ENCODE results near the gene NCOA1. TPM values are rescaled to one million over a fixed set of nuclear protein-coding genes. Genes with fewer than 3 reads are reported as not detected.

NCOA1 gene
- polyA plus RNA-seq, 1 donor (not counting 4 experiments of a cell fraction or from before 2014, with no cell fraction given) = 5.0 TPM

- Histone ChIP-seq H3K9ac (ENCODE audit: control insufficient read depth, extremely low read depth, insufficient read depth, low read length) (no peak overlapping the region), H3K4me3 (ENCODE audit: control insufficient read depth in 2 of 3, extremely low read depth in 1 of 3, insufficient read depth in 2 of 3, low read depth in 1 of 3, low read length in 3 of 3) (no peak overlapping the region), H3K4me2 (ENCODE audit: control insufficient read depth, extremely low read depth, insufficient read depth, low read depth, low read length) (no peak overlapping the region), H3K79me2 (ENCODE audit: control insufficient read depth, insufficient read depth, low read length) (no peaks in the 10 kb centered on the region), H4K20me1 (ENCODE audit: control insufficient read depth, extremely low read depth, insufficient read depth, low read length) (no peaks in the 10 kb centered on the region), H3K9me1 (ENCODE audit: control insufficient read depth, extremely low read depth, insufficient read depth, low read length) (no peaks in the 10 kb centered on the region), H3K9me3 (ENCODE audit: control insufficient read depth, low read depth, low read length) (peaks cover 5% of the 10 kb centered on the region), H2AFZ (ENCODE audit: control insufficient read depth, low read length) (no peak overlapping the region), H3K27ac (ENCODE audit: control insufficient read depth, insufficient read depth, low read length) (no peak overlapping the region), H3K4me1 (ENCODE audit: control insufficient read depth, extremely low read depth, insufficient read depth, low read length) (peaks cover 6% of the 10 kb centered on the region), H3K27me3 (ENCODE audit: control insufficient read depth, extremely low read depth, insufficient read depth, low read length) (peaks cover 4% of the 10 kb centered on the region), H3K36me3 (ENCODE audit: control insufficient read depth in 2 of 2, extremely low read depth in 1 of 2, insufficient read depth in 2 of 2, low read length in 2 of 2) (no peaks in the 10 kb centered on the region)
- no peak for DNase-seq (ENCODE audit: low read depth, low spot score)
- no peak for FAIRE-seq
- dilution Hi-C loops (cut with MboI; ENCODE audit: extremely low pct_ligation_motif_present, low sequenced_read_pairs) = no loop called here
- TF ChIP-seq CTCF (optimal IDR thresholded peaks at IDR 0.05 in 1 of 3, IDR thresholded peaks at IDR 0.05 in 1 of 3, conservative IDR thresholded peaks at IDR 0.05 in 1 of 3; ENCODE audit: extremely low read depth in 1 of 3, insufficient read depth in 2 of 3, low read length in 3 of 3) (no peak), EZH2 (IDR thresholded peaks at IDR 0.05; ENCODE audit: low read length) (no peak)
Observed at GRCh38 chr2:24452502-24452885, 38.6 kb upstream of the NCOA1 start.

DNA sequence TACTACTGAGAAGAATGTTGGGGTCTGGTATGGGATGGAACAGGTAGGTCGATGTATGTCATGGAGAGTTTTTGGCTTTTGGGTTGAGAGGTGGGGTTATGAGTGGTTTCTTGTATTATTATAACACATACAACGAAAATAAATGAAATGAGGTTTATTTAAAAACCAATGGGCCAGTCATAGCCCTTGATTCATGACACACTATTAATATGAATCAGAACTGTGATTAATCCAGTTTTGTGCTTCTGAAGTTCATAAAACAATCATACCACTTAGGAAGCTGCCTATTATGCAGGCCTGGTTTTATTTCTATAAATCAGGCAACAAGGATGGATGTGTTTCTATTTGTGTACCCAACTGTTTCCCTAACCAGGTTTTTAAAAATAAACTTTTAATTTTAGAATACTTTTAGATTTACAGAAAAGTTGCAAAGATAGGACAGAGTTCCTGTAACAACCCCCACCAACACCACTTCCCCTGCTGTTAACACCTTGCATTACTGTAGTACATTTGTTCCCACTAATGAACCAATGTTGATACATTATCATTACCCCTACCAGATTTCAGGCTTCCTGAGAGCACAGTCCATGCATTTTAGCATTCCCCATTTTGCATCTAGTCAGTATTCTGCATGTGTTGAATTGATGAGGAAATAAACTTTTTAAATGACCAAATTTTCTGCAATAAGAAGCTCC, 37.5 kb upstream of the NCOA1 start:
- TF ChIP-seq EZH2 (IDR thresholded peaks at IDR 0.05; ENCODE audit: low read length) = no peak
- TF ChIP-seq CTCF (optimal IDR thresholded peaks at IDR 0.05 in 1 of 3, IDR thresholded peaks at IDR 0.05 in 1 of 3, conservative IDR thresholded peaks at IDR 0.05 in 1 of 3; ENCODE audit: extremely low read depth in 1 of 3, insufficient read depth in 2 of 3, low read length in 3 of 3) = no peak
- H3K36me3 ChIP-seq (ENCODE audit: control insufficient read depth in 2 of 2, extremely low read depth in 1 of 2, insufficient read depth in 2 of 2, low read length in 2 of 2) = no peaks in the 10 kb centered on the region
- H3K9me3 ChIP-seq (ENCODE audit: control insufficient read depth, low read depth, low read length) = peaks cover 5% of the 10 kb centered on the region
- H3K4me3 ChIP-seq (ENCODE audit: control insufficient read depth in 2 of 3, extremely low read depth in 1 of 3, insufficient read depth in 2 of 3, low read depth in 1 of 3, low read length in 3 of 3) = no peak overlapping the region
- H3K4me2 ChIP-seq (ENCODE audit: control insufficient read depth, extremely low read depth, insufficient read depth, low read depth, low read length) = no peak overlapping the region
- FAIRE-seq (no peak), DNase-seq (ENCODE audit: low read depth, low spot score) (no peak)
- no peak overlapping the region for H3K9ac ChIP-seq (ENCODE audit: control insufficient read depth, extremely low read depth, insufficient read depth, low read length)
- H3K27ac ChIP-seq (ENCODE audit: control insufficient read depth, insufficient read depth, low read length) = no peak overlapping the region
- no peaks in the 10 kb centered on the region for H3K9me1 ChIP-seq (ENCODE audit: control insufficient read depth, extremely low read depth, insufficient read depth, low read length)
- no peak overlapping the region for H2AFZ ChIP-seq (ENCODE audit: control insufficient read depth, low read length)
- dilution Hi-C loops (cut with MboI; ENCODE audit: extremely low pct_ligation_motif_present, low sequenced_read_pairs) = no loop called here
- H4K20me1 ChIP-seq (ENCODE audit: control insufficient read depth, extremely low read depth, insufficient read depth, low read length) = no peaks in the 10 kb centered on the region
- H3K4me1 ChIP-seq (ENCODE audit: control insufficient read depth, extremely low read depth, insufficient read depth, low read length) = peaks cover 6% of the 10 kb centered on the region
- peaks cover 4% of the 10 kb centered on the region for H3K27me3 ChIP-seq (ENCODE audit: control insufficient read depth, extremely low read depth, insufficient read depth, low read length)
- H3K79me2 ChIP-seq (ENCODE audit: control insufficient read depth, insufficient read depth, low read length) = no peaks in the 10 kb centered on the region

All from keratinocyte (primary cell).